Panc1 (cell line): Measurements from ENCODE around the gene SGF29. TPM values are rescaled to one million over a fixed set of nuclear protein-coding genes. Genes with fewer than 3 reads are reported as not detected.

Experiments
- ATAC-seq: fragments of 200-7000 bp; cut with Tn5 transposase; 2 replicates; pipeline ENCODE4 v1.9.1; 2020; ENCODE audit warnings: mild to moderate bottlenecking, moderate library complexity
- BruUV-seq: library from RNA; stranded (reverse); fragments of 400-500 nt; replicated peaks from 2 replicates; lab custom pipeline; 2021; lab: Mats Ljungman, UMichigan
- CTCF ChIA-PET: fragments of 300-600 bp; sonication (Branson Sonifier 250); formaldehyde crosslinking; loops from one replicate; lab custom pipeline; 2022; ENCODE audit warnings: antibody characterized with exemption; lab: Charles Lee
- POLR2A ChIA-PET: fragments of 300-600 bp; sonication (Branson Sonifier 250); formaldehyde crosslinking; loops from one replicate; lab custom pipeline; 2022; ENCODE audit warnings: antibody characterized with exemption; lab: Charles Lee
- DNase-seq: peaks from one replicate; pipeline ENCODE4 v3.0.0-alpha.2; 2010; ENCODE audit warnings: low read depth, low spot score
- H3K27ac ChIP-seq: 2 replicates; pipeline ENCODE4 v1.5.1; 2011; ENCODE audit warnings: mild to moderate bottlenecking, low read length, inconsistent platforms
- H3K27me3 ChIP-seq: fragments of 200-500 bp; sonication (Bioruptor generic); 2 replicates; pipeline ENCODE4 v1.6.0; 2014; ENCODE audit warnings: low read length, inconsistent platforms; ENCODE audit not compliant: control insufficient read depth, insufficient read depth
- H3K36me3 ChIP-seq: fragments of 200-500 bp; sonication (Bioruptor generic); 2 replicates; pipeline ENCODE4 v1.5.1; 2014; ENCODE audit warnings: inconsistent platforms, mild to moderate bottlenecking, low read length, moderate library complexity; ENCODE audit not compliant: control insufficient read depth, insufficient read depth
- H3K4me1 ChIP-seq: 2 replicates; pipeline ENCODE4 v1.5.1; 2011; ENCODE audit warnings: inconsistent platforms, mild to moderate bottlenecking, low read length, moderate library complexity; ENCODE audit not compliant: control insufficient read depth, insufficient read depth
- H3K4me3 ChIP-seq, 2 experiments: 2 replicates each; pipeline ENCODE4 v1.5.1; 2011 to 2012; ENCODE audit warnings: low read depth in 2 of 2, low read length in 2 of 2, mild to moderate bottlenecking in 2 of 2, inconsistent platforms in 1 of 2, moderate library complexity in 1 of 2
- H3K9me3 ChIP-seq: fragments of 200-500 bp; sonication (Bioruptor generic); 2 replicates; pipeline ENCODE4 v1.5.1; 2014; ENCODE audit warnings: low read depth, mild to moderate bottlenecking, inconsistent platforms, low read length, moderate library complexity; ENCODE audit not compliant: control insufficient read depth, insufficient read depth
- CTCF ChIP-seq: fragments of 450-650 bp; IDR thresholded peaks from 2 replicates; pipeline ENCODE4 v1.5.1; 2017; ENCODE audit warnings: mild to moderate bottlenecking
- POLR2AphosphoS5 ChIP-seq: IDR thresholded peaks from 2 replicates; pipeline ENCODE4 v1.6.1; 2012; ENCODE audit warnings: mild to moderate bottlenecking, low read depth, low read length, moderate library complexity
- REST ChIP-seq, 2 experiments: IDR thresholded peaks; 2 replicates each; pipeline ENCODE4 v1.6.1; 2011 to 2012; ENCODE audit warnings: low read depth in 2 of 2, control low read depth in 1 of 2, low read length in 1 of 2, mild to moderate bottlenecking in 1 of 2, moderate library complexity in 1 of 2; ENCODE audit not compliant: insufficient read depth in 1 of 2
- SIN3A ChIP-seq: IDR thresholded peaks from 2 replicates; pipeline ENCODE4 v1.6.1; 2012; ENCODE audit warnings: low read depth, mild to moderate bottlenecking, low read length, moderate library complexity, borderline replicate concordance; ENCODE audit not compliant: insufficient read depth
- TCF7L2 ChIP-seq: IDR thresholded peaks from 2 replicates; pipeline ENCODE4 v1.6.1; 2011; ENCODE audit warnings: mild to moderate bottlenecking, low read depth, low read length, inconsistent platforms
- in situ Hi-C: cut with HindIII; loops from 2 replicates; pipeline ENCODE4 v1.10.0; 2016; ENCODE audit warnings: low sequenced_read_pairs, low pct_unique_long_range_greater_than_20kb
- intact Hi-C: fragments of 100-400 bp; cut with micrococcal nuclease; formaldehyde crosslinking; loops from one replicate; pipeline ENCODE4 v1.10.0; 2022; ENCODE audit not compliant: unreplicated experiment
- total RNA-seq: library from RNA; stranded (reverse); gene quantifications from one replicate; pipeline ENCODE4 v1.2.1, GENCODE V29; 2021; ENCODE audit not compliant: unreplicated experiment

Gene SGF29
- total RNA-seq, 1 experiment from 2014 or later, result 29.5 TPM

- Histone ChIP-seq H3K9me3 (no peaks in the 10 kb centered on the region), H3K36me3 (no peaks in the 10 kb centered on the region), H3K4me1 (no peaks in the 10 kb centered on the region), H3K4me3 (no peak overlapping the region), H3K27ac (no peak overlapping the region), H3K27me3 (no peaks in the 10 kb centered on the region)
- ATAC-seq (0 out of 2 replicates have a peak, but pooled peaks have one; percentile 40), DNase-seq (no peak)
- intact Hi-C loops, result no loop called here
- ChIA-PET POLR2A (no interaction called here), CTCF (no interaction called here)
- BruUV-seq, result no TSS peak
- in situ Hi-C loops, result no loop called here
- no peak for TF ChIP-seq POLR2AphosphoS5
- no peak for TF ChIP-seq TCF7L2
- TF ChIP-seq REST (IDR thresholded peaks at IDR 0.05; ENCODE audit: insufficient read depth in 1 of 2, low read depth in 2 of 2, low read length in 1 of 2), result no peak
- no peak for TF ChIP-seq SIN3A
- no peak for TF ChIP-seq CTCF
Measured at GRCh38 chr16:28532940-28533647, 20.6 kb upstream of the SGF29 start.

GRCh38 chr16:28534542-28535373, 19.0 kb upstream of the SGF29 start:
- intact Hi-C loops, result no loop called here
- TF ChIP-seq REST (IDR thresholded peaks at IDR 0.05; ENCODE audit: insufficient read depth in 1 of 2, low read depth in 2 of 2, low read length in 1 of 2), result no peak
- TF ChIP-seq SIN3A, result no peak
- TF ChIP-seq POLR2AphosphoS5, result no peak; the same call in 1 of the 2 replicates
- no peak for TF ChIP-seq TCF7L2
- no peak for TF ChIP-seq CTCF
- DNase-seq (no peak), ATAC-seq (no peak)
- in situ Hi-C loops, result no loop called here
- peaks cover 8% of the 10 kb centered on the region; the same call in 1 of the 2 replicates for H3K4me1 ChIP-seq
- no peak overlapping the region for H3K4me3 ChIP-seq
- no peaks in the 10 kb centered on the region for H3K9me3 ChIP-seq
- ChIA-PET POLR2A (no interaction called here), CTCF (no interaction called here)
- H3K36me3 ChIP-seq, result no peaks in the 10 kb centered on the region
- TSS peak; percentile 24 for BruUV-seq
- no peak overlapping the region for H3K27ac ChIP-seq
- no peaks in the 10 kb centered on the region for H3K27me3 ChIP-seq
